Astrocyte of the cerebellum (primary cell): Measurements from ENCODE around the gene RFLNA.

Source experiments
- DNase-seq: peaks from one replicate; pipeline ENCODE4 v3.0.0-alpha.2; 2011; ENCODE audit warnings: low read depth
- H3K4me3 ChIP-seq: 2 replicates; pipeline ENCODE4 v1.5.1; 2011; ENCODE audit warnings: mild to moderate bottlenecking, low read depth, low read length, moderate library complexity
- CTCF ChIP-seq: IDR thresholded peaks from 2 replicates; pipeline ENCODE4 v1.5.1; 2012; ENCODE audit warnings: low read length, low read depth, moderate library complexity, mild to moderate bottlenecking; ENCODE audit errors: missing control alignments
- in situ Hi-C: cut with HindIII; loops from 2 replicates; pipeline ENCODE4 v1.10.0; 2017; ENCODE audit warnings: low sequenced_read_pairs

Gene RFLNA

GRCh38 chr12:124259154-124260066, 35.5 kb upstream of the RFLNA start:
- no peak for DNase-seq
- in situ Hi-C loops: no loop called here
- no peak overlapping the region for H3K4me3 ChIP-seq
- no peak for TF ChIP-seq CTCF

- TF ChIP-seq CTCF: no peak
- DNase-seq: no peak
- in situ Hi-C loops: no loop called here
- no peak overlapping the region for H3K4me3 ChIP-seq
Measured at GRCh38 chr12:124261885-124262284, 33.0 kb upstream of the RFLNA start.

- no peak overlapping the region for H3K4me3 ChIP-seq
- no peak for DNase-seq
- no peak for TF ChIP-seq CTCF
- in situ Hi-C loops: no loop called here
Measured at GRCh38 chr12:124264089-124264795, 30.7 kb upstream of the RFLNA start.

GRCh38 chr12:124264879-124265278, 30.0 kb upstream of the RFLNA start:
- in situ Hi-C loops: no loop called here
- no peak overlapping the region for H3K4me3 ChIP-seq
- DNase-seq: no peak
- no peak for TF ChIP-seq CTCF

- in situ Hi-C loops: no loop called here
- TF ChIP-seq CTCF: no peak
- DNase-seq: no peak
- H3K4me3 ChIP-seq: no peak overlapping the region
Measured at GRCh38 chr12:124267205-124267778, 27.6 kb upstream of the RFLNA start.

GRCh38 chr12:124270671-124271070, 24.2 kb upstream of the RFLNA start:
- no peak overlapping the region for H3K4me3 ChIP-seq
- no peak for TF ChIP-seq CTCF
- in situ Hi-C loops: no loop called here
- no peak for DNase-seq
